Lung (tissue), 12 donors: ENCODE measurements around the gene MYH7. TPM values are rescaled to one million over a fixed set of nuclear protein-coding genes. Genes with fewer than 3 reads are reported as not detected.
"Not testable (repeated sequence)": the region's sequence is repeated elsewhere in the genome, so short reads cannot be mapped to it uniquely, and the experiment has no call there.

Experiments
- ATAC-seq: fragments of 200-7000 bp; cut with Tn5 transposase; one replicate; pipeline ENCODE4 v1.9.1; 2020; ENCODE audit warnings: moderate number of reproducible peaks; ENCODE audit not compliant: insufficient read depth, low FRiP score
- DNase-seq, 3 donors: peaks; one replicate each; pipeline ENCODE4 v3.0.0-alpha.2; 2013 to 2017
- H3K27ac ChIP-seq, 2 donors: one replicate each; pipeline ENCODE4 v1.5.1; 2013; ENCODE audit warnings: mild to moderate bottlenecking in 2 of 2, moderate library complexity in 2 of 2, control low read depth in 1 of 2, inconsistent platforms in 1 of 2, low read depth in 1 of 2, low read length in 1 of 2
- H3K27me3 ChIP-seq, 3 donors: one replicate each; pipeline ENCODE4 v1.5.1; 2013; ENCODE audit warnings: low read length in 2 of 3; ENCODE audit not compliant: control insufficient read depth in 3 of 3, insufficient read depth in 3 of 3
- H3K36me3 ChIP-seq, 4 donors: one replicate each; pipeline ENCODE4 v1.5.1; 2013; ENCODE audit warnings: low read length in 4 of 4, mild to moderate bottlenecking in 1 of 4, moderate library complexity in 1 of 4; ENCODE audit not compliant: control insufficient read depth in 4 of 4, insufficient read depth in 4 of 4
- H3K4me1 ChIP-seq, 5 donors: one replicate each; pipeline ENCODE4 v1.5.1; 2013; ENCODE audit warnings: low read length in 5 of 5, mild to moderate bottlenecking in 2 of 5, moderate library complexity in 1 of 5; ENCODE audit not compliant: control insufficient read depth in 5 of 5, insufficient read depth in 5 of 5
- H3K4me3 ChIP-seq: one replicate; pipeline ENCODE4 v1.5.1; 2013; ENCODE audit warnings: mild to moderate bottlenecking, control low read depth, moderate library complexity
- H3K9ac ChIP-seq, 2 donors: one replicate each; pipeline ENCODE4 v1.5.1; 2013; ENCODE audit warnings: low read length in 2 of 2, control low read depth in 1 of 2; ENCODE audit not compliant: insufficient read depth in 1 of 2
- H3K9me3 ChIP-seq, 4 donors: one replicate each; pipeline ENCODE4 v1.5.1; 2013; ENCODE audit warnings: low read length in 3 of 4, mild to moderate bottlenecking in 1 of 4, moderate library complexity in 1 of 4; ENCODE audit not compliant: control insufficient read depth in 4 of 4, insufficient read depth in 3 of 4
- CTCF ChIP-seq: IDR thresholded peaks from 2 replicates; pipeline ENCODE4 v1.5.1; 2012; ENCODE audit warnings: mild to moderate bottlenecking; ENCODE audit errors: control extremely low read depth, extremely low read depth
- WGBS, 2 donors: extraction: QIAGEN DNeasy Blood & Tissue Kit; methylation state at CpG; one replicate each; pipeline ENCODE4 v1.1.7; 2013; 5-methylcytosine and 5-hydroxymethylcytosine counted together
- polyA plus RNA-seq, 2 donors: library from polyadenylated mRNA; stranded (reverse); fragments of 200-250 nt; gene quantifications; one replicate each; pipeline ENCODE4 v1.2.1, GENCODE V29; 2013
- total RNA-seq, 2 donors: library from RNA; depleted of rRNA in 1 of 2; stranded (reverse); fragments of >200 nt in 1 of 2; gene quantifications; one replicate each; pipeline ENCODE4 v1.2.1, GENCODE V29; 2014 to 2021
- donor health status: control.
- donor health status: control.
- donor health status: Bipolar disorder and iron deficiency.
- donor health status: healthy.
- donor health status: DM: yes; HTN: yes; CAD: no.

The MYH7 gene
- total and polyA plus RNA-seq, 4 donors, result 0.02 to 0.19 (median 0.09) TPM; not detected in 1

GRCh38 chr14:23402296-23403138, 32.9 kb downstream of the MYH7 start:
- no peak for TF ChIP-seq CTCF
- no peak overlapping the region for H3K9ac ChIP-seq
- peak overlapping the region in 1 of 2 donors; percentile 91 for H3K27ac ChIP-seq
- peaks cover 0 to 5% (median 0%) of the 10 kb centered on the region in 4 donors for H3K9me3 ChIP-seq
- H3K27me3 ChIP-seq, result peaks cover 0 to 5% (median 0%) of the 10 kb centered on the region in 3 donors
- H3K4me1 ChIP-seq, result no peaks in the 10 kb centered on the region
- no peaks in the 10 kb centered on the region for H3K36me3 ChIP-seq
- ATAC-seq (no peak), DNase-seq (no peak)
- 63 to 72% methylated on average over 25 of the region's 25 CpGs for WGBS, 2 donors
- H3K4me3 ChIP-seq, result no peak overlapping the region

GRCh38 chr14:23401291-23401690, 34.2 kb downstream of the MYH7 start:
- Histone ChIP-seq H3K4me3 (no peak overlapping the region), H3K4me1 (no peaks in the 10 kb centered on the region), H3K36me3 (no peaks in the 10 kb centered on the region), H3K9me3 (peaks cover 0 to 5% (median 0%) of the 10 kb centered on the region in 4 donors), H3K27ac (peak overlapping the region in 1 of 2 donors; percentile 91), H3K27me3 (peaks cover 0 to 5% (median 0%) of the 10 kb centered on the region in 3 donors), H3K9ac (no peak overlapping the region)
- TF ChIP-seq CTCF, result no peak
- ATAC-seq (no peak), DNase-seq (no peak)
- WGBS, 2 donors, result 50 to 67% methylated on average over 4 of the region's 4 CpGs

GRCh38 chr14:23400496-23401149, 34.8 kb downstream of the MYH7 start:
- H3K4me1 ChIP-seq, ATAC-seq, H3K4me3 ChIP-seq, H3K9ac ChIP-seq, H3K27ac ChIP-seq, H3K36me3 ChIP-seq, DNase-seq, H3K9me3 ChIP-seq, H3K27me3 ChIP-seq: not testable (repeated sequence)
- WGBS, 2 donors, result 84 to 87% methylated on average over 16 of the region's 16 CpGs

- H3K9me3 ChIP-seq, result peaks cover 0 to 5% (median 0%) of the 10 kb centered on the region in 4 donors
- H3K4me1 ChIP-seq, result no peaks in the 10 kb centered on the region
- peak overlapping the region in 1 of 2 donors; percentile 47 for H3K27ac ChIP-seq
- WGBS, 2 donors, result 90 to 97% methylated on average over 6 of the region's 6 CpGs
- peaks cover 0 to 5% (median 0%) of the 10 kb centered on the region in 3 donors for H3K27me3 ChIP-seq
- no peak for TF ChIP-seq CTCF
- no peaks in the 10 kb centered on the region for H3K36me3 ChIP-seq
- no peak overlapping the region for H3K4me3 ChIP-seq
- ATAC-seq (no peak), DNase-seq (no peak)
- H3K9ac ChIP-seq, result no peak overlapping the region
Measured at GRCh38 chr14:23399591-23399990, 35.9 kb downstream of the MYH7 start.
